ENCODE results near the gene INPP5E. TPM values are rescaled to one million over a fixed set of nuclear protein-coding genes. Genes with fewer than 3 reads are reported as not detected.

Gene INPP5E
- total RNA-seq, 1 experiment from 2014 or later, result 18.2 TPM

DNA sequence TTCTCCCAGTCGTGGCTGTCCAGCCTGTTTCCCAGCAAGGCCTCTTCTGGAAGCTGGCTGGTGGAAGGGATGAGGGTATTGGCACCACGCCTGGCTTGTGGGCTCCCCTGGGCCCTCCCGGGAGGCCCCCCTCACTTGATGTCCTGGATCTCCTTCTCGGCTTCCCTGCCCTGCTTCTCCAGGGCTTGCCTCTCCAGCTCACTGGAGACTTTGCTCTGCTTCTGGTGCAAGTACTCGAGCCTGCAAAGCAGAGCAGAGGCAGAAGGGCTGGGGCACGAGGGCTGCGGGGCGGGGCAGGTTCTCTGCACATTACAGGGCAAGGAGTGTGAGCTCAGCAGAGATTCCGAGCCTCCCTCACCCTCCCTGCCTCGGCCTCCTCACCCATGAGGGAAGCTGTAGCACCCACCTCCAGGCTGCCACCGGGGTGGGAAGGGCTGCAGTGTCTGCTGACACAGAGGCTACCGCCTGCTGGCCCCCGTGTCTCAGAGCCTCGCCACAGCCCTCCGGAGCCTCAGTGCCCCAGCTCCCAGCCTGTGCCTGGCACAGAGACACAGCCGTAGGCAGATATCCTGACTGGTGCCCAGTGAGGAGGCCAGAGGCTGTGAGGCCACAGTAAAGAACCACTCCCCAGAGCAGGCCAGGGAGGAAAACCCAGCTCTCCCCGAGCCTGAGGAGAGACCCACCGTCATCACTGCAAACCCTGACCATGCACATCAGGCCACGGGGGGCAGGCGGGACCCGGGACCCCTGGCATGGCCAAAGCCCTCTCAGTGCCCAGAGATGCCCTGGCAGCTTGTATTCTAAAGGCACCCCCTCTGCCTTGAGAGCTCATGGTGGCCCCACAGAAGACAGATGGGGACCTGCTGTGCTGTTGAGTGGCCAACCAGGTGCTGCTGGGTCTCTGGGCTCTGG, 46.9 kb downstream of the INPP5E start:
- Histone ChIP-seq H3K27ac (no peak overlapping the region), H3K4me1 (replicated peaks; ENCODE audit: insufficient read depth) (no peaks in the 10 kb centered on the region), H4K20me1 (ENCODE audit: insufficient read depth) (no peaks in the 10 kb centered on the region), H3K36me3 (ENCODE audit: low read depth) (peaks cover 13% of the 10 kb centered on the region; the same call in 1 of the 2 replicates), H3K4me3 (no peak overlapping the region), H3K79me2 (ENCODE audit: low read depth) (peaks cover 2% of the 10 kb centered on the region; the same call in 1 of the 2 replicates), H2AFZ (no peak overlapping the region), H3K9me2 (ENCODE audit: insufficient read depth) (no peaks in the 10 kb centered on the region), H3K4me2 (no peak overlapping the region), H3K27me3 (ENCODE audit: insufficient read depth, low read depth) (no peaks in the 10 kb centered on the region), H3K9me3 (ENCODE audit: insufficient read depth, low read depth) (no peaks in the 10 kb centered on the region), H3F3A (ENCODE audit: insufficient read depth, low read depth) (no peaks in the 10 kb centered on the region)
- intact Hi-C loops (cut with micrococcal nuclease; ENCODE audit: unreplicated experiment), result no loop called here
- POLR2A ChIA-PET (ENCODE audit: unreplicated experiment), result interaction anchor here (0.6 kb wide), 1 partner anchor 30 kb away, joined by 6 read pairs; no protein-coding TSS in a partner anchor
- DNase-seq, result no peak
- TF ChIP-seq, protein P1, sequence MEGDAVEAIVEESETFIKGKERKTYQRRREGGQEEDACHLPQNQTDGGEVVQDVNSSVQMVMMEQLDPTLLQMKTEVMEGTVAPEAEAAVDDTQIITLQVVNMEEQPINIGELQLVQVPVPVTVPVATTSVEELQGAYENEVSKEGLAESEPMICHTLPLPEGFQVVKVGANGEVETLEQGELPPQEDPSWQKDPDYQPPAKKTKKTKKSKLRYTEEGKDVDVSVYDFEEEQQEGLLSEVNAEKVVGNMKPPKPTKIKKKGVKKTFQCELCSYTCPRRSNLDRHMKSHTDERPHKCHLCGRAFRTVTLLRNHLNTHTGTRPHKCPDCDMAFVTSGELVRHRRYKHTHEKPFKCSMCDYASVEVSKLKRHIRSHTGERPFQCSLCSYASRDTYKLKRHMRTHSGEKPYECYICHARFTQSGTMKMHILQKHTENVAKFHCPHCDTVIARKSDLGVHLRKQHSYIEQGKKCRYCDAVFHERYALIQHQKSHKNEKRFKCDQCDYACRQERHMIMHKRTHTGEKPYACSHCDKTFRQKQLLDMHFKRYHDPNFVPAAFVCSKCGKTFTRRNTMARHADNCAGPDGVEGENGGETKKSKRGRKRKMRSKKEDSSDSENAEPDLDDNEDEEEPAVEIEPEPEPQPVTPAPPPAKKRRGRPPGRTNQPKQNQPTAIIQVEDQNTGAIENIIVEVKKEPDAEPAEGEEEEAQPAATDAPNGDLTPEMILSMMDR (conservative IDR thresholded peaks at IDR 0.05), result no peak
- TF ChIP-seq EZH2 (IDR thresholded peaks at IDR 0.05; ENCODE audit: low read depth), result no peak
- BruUV-seq (replicated peaks), result no TSS peak
- CTCF ChIA-PET, result no interaction called here

DNA sequence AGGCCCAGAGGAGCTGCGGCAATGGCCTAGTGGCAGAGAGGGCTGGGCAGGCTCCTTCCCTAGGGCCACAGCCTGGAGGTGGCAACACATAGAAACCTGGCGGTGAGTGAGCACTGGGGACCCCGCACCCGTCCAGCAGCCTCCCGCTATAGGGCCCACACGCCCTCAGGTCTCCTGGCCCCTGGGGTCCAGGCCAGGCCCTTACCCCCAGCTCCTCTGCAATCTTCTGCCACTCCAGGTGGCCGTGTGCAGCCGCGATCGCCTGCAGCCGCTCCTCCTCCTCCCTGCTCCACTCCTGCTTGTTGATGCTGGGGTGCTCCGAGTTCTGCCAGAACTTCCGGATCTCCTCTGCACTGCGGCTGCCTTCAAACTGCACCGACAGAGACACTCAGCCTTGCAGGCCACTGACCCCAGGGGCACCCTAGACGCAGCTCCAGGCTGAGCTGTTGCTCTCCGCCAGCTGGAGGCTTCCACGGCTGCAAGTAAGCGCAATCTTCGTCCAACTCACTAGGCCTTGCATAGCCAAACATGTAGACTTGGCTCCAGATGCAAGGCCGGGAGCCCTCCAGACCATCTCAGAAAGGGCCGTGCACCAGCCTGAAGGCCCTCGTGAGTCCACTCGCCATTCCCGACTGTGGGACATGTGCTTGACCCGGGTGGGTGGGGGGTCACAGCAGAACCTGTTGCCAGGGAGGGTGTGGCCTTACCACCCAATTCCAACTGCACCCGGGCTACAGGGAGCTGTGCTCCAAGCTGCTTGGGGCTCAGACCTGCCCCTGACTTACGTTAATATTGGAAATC, 47.7 kb downstream of the INPP5E start:
- H3K9me3 ChIP-seq (ENCODE audit: insufficient read depth, low read depth), result no peaks in the 10 kb centered on the region
- DNase-seq, result no peak
- H3K27ac ChIP-seq, result no peak overlapping the region
- peaks cover 13% of the 10 kb centered on the region; the same call in 1 of the 2 replicates for H3K36me3 ChIP-seq (ENCODE audit: low read depth)
- H3K4me3 ChIP-seq, result no peak overlapping the region
- no peaks in the 10 kb centered on the region for H3K27me3 ChIP-seq (ENCODE audit: insufficient read depth, low read depth)
- no peaks in the 10 kb centered on the region for H3K79me2 ChIP-seq (ENCODE audit: low read depth)
- H2AFZ ChIP-seq, result no peak overlapping the region
- CTCF ChIA-PET, result no interaction called here
- TF ChIP-seq EZH2 (IDR thresholded peaks at IDR 0.05; ENCODE audit: low read depth), result no peak
- TF ChIP-seq, protein P1 (conservative IDR thresholded peaks at IDR 0.05), result no peak
- BruUV-seq (replicated peaks), result no TSS peak
- no peaks in the 10 kb centered on the region for H3K9me2 ChIP-seq (ENCODE audit: insufficient read depth)
- no peaks in the 10 kb centered on the region for H3K4me1 ChIP-seq (replicated peaks; ENCODE audit: insufficient read depth)
- H3F3A ChIP-seq (ENCODE audit: insufficient read depth, low read depth), result no peaks in the 10 kb centered on the region
- H4K20me1 ChIP-seq (ENCODE audit: insufficient read depth), result no peaks in the 10 kb centered on the region
- H3K4me2 ChIP-seq, result no peak overlapping the region
- POLR2A ChIA-PET (ENCODE audit: unreplicated experiment), result interaction anchor here (0.6 kb wide), 1 partner anchor 29 kb away, joined by 6 read pairs; no protein-coding TSS in a partner anchor
- intact Hi-C loops (cut with micrococcal nuclease; ENCODE audit: unreplicated experiment), result no loop called here

DNA sequence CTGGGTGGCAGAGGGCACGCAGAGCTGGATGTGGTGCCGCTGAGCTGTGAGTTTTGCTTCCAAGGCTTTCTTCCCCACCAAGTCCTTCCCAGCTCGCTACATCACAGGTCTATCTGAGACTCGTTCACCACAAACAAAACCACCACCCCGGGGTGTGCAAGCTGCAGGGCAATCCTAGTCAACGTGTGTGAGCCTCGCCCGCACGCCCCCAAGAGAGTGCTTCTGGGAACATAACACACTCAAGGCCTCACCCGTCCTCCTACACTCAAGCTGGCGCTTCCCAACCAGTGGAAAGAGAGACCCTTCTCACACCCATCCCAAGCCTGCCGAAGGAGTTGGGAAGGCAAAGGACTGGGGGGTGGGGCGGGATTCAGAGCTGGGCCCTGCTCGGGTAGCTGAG, 50.2 kb downstream of the INPP5E start:
- no peak overlapping the region for H3K4me2 ChIP-seq
- no peak overlapping the region for H2AFZ ChIP-seq
- no peak overlapping the region for H3K4me3 ChIP-seq
- H3F3A ChIP-seq (ENCODE audit: insufficient read depth, low read depth), result no peaks in the 10 kb centered on the region
- no TSS peak for BruUV-seq (replicated peaks)
- POLR2A ChIA-PET (ENCODE audit: unreplicated experiment), result no interaction called here
- H3K27ac ChIP-seq, result no peak overlapping the region
- intact Hi-C loops (cut with micrococcal nuclease; ENCODE audit: unreplicated experiment), result no loop called here
- H3K4me1 ChIP-seq (replicated peaks; ENCODE audit: insufficient read depth), result no peaks in the 10 kb centered on the region
- no peaks in the 10 kb centered on the region for H3K9me3 ChIP-seq (ENCODE audit: insufficient read depth, low read depth)
- TF ChIP-seq EZH2 (IDR thresholded peaks at IDR 0.05; ENCODE audit: low read depth), result no peak
- TF ChIP-seq, protein P1 (conservative IDR thresholded peaks at IDR 0.05), result no peak
- H3K36me3 ChIP-seq (ENCODE audit: low read depth), result peaks cover 9% of the 10 kb centered on the region; the same call in 1 of the 2 replicates
- CTCF ChIA-PET, result no interaction called here
- H3K27me3 ChIP-seq (ENCODE audit: insufficient read depth, low read depth), result no peaks in the 10 kb centered on the region
- no peaks in the 10 kb centered on the region for H3K79me2 ChIP-seq (ENCODE audit: low read depth)
- no peak for DNase-seq
- H3K9me2 ChIP-seq (ENCODE audit: insufficient read depth), result no peaks in the 10 kb centered on the region
- no peaks in the 10 kb centered on the region; the same call in 1 of the 2 replicates for H4K20me1 ChIP-seq (ENCODE audit: insufficient read depth)

Measured in PC-9 (cell line).